NCI-H146 (cell line): ENCODE measurements around the gene PSMC4.

Experiments
- DNase-seq: peaks from one replicate; lab custom pipeline; 2025; lab: John Stamatoyannopoulos, UW

The PSMC4 gene

DNA sequence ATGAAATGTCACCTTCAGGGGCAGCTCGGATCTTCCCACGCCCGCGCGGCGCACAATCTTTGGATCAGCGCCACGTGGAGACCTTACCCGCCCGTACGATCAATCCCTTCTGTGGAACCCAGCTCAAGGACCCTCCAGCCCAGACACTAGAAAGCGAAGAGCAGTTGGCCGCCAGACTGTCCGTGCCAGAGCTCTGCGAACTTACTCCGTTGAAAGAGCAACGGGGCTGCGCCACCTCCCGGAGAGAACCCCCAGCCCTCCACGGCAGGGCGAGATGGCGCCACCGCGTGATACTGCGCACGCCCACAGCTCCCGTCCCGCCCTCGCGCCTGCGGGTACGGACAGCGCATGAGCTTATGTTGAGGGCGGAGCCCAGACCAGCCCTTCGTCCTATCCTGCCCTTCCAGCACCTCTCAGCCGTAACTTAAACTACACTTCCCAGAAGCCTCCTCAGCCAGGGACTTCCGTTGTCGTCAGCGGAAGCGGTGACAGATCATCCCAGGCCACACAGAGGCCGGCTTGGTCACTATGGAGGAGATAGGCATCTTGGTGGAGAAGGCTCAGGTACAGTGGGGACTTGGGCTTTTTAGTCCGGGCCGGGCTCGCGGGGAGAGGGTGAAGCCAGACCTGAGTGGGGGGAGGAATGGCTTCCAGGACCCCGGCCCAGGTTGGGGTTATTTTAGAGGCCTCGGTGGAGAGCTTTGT, at the start of gene PSMC4:
TSS of gene PSMC4 (plus strand) at position 491 of the 705 bp plus-strand sequence. CDS start at position 529, 38 bp downstream.
- DNase-seq = peak; percentile 99

DNA sequence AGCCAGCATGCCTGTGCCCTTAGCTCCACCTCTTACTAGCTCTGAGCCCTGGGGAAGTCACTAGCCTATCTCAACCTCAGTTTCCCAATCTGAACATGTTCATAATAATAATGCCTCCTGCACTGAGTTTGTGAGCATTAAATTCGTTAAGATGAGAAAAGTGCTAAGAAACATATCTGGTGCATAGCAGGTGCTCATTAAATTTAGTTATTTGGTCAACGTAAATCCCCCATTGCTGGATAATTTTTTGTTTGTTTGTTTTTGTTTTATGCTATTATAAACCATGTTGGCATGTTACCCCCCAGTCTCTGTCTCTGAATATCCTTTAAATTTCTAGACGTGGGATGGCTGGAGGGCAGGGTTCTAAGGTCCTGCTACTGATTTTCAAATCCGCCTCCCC, 47.1 kb upstream of the PSMC4 start:
- DNase-seq = no peak

DNA sequence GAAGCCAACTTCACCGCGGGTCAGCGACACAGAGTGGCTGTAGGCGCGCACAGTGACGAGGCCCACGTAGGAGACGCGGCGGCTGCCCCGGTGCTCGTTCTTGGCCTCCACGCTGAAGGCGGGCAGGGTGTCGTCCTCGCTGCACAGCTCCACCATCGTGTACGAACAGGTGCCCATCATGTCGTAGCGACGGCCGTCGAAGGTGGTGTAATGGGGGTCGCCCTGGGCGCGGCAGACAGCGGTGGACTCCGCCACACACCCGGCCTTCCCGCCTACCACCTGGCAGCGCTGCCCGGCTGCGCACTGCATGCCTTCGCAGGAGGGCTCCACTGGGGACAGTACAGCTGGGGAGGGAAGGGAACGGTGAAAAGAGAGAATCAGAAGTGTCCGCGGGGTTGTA, 46.6 kb upstream of the PSMC4 start:
- DNase-seq = no peak

DNA sequence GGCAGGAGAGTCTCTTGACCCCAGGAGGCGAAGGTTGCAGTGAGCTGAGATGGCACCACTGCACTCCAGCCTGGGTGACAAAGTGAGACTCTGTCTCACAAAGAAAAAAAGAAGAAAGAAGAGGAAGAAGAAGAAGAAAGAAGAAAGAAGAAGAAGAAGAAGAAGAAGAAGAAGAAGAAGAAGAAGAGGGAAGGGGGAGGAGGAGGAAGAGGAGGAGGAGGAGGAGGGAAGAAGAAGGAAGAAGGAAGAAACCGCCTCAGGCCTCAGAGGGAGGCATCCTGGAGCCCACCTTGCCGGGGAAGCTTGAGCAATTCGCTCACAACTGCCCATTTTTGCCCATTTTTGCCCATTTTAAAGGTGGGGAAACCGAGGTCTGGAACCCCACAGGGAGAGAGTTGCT, 46.0 kb upstream of the PSMC4 start:
- DNase-seq = no peak

DNA sequence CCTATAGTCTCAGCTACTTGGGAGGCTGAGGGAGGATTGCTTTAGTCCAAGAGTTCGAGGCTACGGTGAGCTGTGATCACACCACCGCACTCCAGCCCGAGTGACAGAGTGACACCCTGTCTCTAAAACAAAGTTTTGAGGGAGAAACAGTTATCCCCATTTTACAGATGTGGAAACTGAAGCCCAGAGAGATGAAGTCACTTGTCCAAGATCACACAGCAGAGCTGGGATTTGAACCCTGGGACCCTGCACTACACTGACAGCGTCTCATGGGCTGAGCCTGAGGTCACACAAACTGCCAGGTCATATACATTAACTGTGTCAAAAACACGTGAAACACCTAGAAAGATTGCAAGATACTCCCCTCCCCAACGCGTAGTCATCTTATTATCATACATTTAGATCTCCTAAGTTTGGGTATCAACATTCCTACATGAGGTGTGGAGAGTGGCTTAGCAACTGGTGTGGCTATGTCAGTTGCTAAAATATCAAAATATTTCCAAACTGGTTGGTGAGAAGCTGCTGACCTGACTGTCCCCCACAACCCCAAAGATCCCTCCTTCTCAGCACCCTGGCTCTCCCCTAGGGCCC, 44.7 kb upstream of the PSMC4 start:
- DNase-seq = no peak

DNA sequence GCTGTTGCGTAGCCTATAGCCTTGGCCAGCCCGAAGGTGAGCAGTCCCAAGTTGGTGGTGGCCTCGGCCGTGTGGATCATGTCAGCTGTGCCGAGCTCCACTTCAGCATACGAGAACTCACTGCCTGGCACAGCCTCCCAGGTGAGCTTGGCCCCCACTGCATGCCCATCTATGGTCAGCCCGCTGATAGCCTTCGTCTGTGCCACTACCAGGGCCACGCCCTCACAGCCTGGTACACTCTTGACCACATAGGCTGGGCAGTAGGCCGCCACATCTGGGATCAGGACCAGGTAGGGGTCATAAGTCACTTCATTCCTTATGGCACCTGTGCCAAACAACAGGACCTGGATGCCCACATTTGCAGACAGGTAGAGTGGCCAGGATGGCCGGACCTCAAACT, 43.9 kb upstream of the PSMC4 start:
- no peak for DNase-seq

DNA sequence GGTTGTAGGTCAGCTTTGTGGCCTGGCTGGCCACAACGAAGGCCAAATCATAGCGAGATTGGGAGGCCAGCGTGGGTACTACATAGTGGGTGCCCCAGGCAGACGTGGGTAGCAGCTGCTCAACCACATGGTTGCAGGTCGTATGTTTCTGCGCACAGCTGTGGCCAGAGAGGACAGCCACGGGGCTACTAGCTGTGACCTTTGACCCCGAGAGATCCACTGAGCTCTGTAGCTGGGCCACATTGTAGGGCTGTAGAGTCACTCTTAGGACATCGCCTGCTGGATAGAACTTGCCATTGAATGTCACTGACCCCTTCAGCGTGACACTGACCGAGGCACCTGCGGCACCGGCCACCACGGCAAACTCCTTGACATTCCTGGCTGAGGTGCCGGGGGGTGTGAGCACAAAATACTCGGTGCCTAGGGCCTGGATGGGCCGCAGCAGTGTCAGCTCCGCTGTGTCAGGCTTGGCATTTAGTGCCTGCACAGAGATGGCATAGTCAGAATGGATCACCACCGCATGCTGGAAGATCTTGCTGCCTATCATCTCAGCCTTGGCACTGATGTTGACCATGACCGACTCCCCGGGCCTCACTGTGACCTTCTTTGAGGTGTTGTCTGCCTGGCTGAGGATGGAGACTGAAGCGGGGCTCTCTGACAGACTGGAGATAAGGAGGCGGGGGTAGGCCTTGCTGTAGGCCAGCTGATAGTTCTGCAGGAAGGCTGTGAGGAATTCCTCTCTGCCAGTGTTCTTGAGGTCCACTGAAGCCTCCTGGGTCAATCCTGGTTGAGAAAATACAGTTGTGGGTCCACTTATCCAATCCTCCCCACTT, 43.2 kb upstream of the PSMC4 start:
- DNase-seq = no peak

DNA sequence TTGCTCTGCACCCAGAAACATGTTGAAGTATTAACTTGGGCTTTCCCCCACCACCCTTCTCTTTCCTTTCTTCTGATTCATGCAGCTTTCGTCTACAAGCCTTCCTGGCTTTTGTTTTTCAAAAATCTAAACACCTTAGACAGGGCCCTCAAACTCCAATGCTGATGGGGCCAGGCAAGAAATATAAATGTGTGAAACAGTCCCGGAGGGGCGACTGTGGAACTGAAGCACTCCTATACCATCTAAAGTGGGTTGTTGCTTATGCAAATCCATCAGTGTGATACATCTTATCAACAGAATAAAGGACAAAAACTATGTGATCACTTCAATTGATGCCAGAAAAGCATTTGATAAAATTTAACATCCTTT, 42.6 kb upstream of the PSMC4 start:
- DNase-seq = no peak

DNA sequence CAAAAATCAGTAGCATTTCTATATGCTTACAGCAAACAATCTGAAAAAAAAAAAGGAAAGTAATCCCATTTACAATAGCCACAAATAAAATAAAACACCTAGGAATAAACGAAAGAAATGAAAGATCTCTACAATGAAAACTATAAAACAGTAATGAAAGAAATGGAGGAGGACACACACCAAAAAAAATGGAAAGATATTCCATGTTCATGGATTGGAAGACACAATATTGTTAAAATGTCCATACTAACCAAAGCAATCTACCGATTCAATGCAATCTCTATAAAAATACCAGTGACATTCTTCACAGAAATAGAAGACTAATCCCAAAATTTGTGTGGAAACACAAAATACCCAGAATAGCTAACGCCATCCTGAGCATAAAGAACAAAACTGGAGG, 41.2 kb upstream of the PSMC4 start:
- no peak for DNase-seq

DNA sequence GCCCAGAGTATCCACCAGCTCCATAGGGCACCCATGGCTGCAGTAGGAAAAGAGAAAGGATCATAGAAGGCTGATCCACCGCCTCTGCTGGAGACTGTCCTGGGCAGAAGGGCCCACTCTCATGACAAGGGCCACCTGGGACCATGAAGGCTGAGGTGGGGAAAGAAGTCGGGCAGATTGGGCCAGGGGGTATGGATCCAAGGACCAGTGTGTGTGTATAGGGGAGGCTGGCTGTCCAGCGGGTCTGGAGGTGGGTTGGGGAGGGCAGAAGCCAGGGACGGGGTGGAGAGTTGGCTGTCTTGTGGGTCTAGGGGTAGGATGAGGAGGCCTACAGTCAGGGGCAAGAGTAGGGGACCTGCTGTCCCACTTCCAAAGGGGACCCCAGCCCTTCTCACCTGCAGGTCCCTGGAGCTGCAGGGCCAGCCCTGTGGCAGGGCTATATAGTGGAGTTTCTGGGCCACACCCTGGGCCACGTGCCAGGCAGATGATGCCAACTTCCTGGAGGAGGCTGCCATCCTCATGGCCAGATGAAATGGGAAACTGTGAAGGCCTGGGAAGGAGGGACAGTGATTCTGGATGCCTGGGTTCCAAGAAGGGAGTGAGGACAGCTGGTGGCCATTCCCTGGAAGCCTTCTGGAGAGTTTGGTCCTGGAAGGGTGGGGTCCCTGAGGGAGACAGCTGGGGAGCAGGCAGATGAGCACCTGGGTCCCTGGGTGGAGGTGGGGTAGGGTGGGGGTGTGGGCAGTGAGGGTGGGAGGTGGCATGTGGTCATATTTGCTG, 36.2 kb upstream of the PSMC4 start, which contains the start of gene FCGBP:
TSS of gene FCGBP (minus strand) at position 51 of the 780 bp plus-strand sequence.
- no peak for DNase-seq

DNA sequence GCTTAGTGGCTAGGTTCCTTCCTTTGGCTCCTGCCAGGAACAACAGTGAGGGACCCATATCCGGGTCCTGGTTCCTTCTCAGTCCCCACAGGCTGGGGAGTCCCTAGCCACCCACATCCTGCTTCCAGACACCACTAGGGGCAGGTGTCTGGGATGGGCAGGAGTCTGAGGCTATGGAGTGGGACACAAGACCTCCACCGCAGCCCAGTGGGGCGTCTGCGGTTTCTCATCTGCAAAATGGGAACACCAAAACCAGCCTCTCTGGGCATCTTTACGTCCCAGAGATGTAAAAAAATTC, 35.7 kb upstream of the PSMC4 start:
- no peak for DNase-seq

DNA sequence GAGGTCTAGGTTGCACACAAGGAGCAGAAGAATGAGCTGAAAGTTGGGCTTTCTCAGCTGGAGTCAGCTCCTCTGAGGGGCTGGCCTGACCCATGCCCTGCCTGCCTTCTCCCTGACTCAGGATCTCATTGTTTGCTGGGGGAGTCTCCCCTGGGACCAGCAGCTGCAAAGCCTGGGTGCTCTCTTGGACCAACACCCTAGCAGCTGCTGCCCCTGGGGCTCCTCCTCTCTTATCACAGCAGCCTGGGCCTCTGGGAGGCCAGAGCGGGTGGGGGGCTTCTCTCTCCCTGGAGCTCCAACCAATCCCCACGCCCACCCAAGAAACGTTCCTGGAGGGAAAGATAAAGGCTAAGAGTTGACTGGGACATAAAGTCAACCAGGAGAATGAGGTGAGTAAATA, 34.9 kb upstream of the PSMC4 start:
- no peak for DNase-seq

DNA sequence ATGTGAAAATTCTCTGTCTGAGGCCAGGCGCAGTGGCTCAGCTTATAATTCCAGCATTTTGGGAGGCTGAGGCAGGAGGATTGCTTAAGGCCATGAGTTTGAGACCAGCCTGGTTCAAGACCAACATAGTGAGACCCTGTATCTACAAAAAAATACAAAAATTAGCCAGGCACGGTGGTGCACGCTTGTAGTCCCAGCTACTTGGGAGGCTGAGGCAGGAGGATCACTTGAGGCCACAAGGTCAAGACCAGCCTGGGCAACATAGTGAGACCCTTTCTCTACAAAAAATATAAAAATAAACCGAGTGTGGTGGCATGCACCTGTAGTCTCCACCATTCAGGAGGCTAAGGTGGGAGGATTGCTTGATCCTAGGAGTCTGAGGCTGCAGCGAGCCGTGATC, 34.3 kb upstream of the PSMC4 start:
- DNase-seq = no peak

DNA sequence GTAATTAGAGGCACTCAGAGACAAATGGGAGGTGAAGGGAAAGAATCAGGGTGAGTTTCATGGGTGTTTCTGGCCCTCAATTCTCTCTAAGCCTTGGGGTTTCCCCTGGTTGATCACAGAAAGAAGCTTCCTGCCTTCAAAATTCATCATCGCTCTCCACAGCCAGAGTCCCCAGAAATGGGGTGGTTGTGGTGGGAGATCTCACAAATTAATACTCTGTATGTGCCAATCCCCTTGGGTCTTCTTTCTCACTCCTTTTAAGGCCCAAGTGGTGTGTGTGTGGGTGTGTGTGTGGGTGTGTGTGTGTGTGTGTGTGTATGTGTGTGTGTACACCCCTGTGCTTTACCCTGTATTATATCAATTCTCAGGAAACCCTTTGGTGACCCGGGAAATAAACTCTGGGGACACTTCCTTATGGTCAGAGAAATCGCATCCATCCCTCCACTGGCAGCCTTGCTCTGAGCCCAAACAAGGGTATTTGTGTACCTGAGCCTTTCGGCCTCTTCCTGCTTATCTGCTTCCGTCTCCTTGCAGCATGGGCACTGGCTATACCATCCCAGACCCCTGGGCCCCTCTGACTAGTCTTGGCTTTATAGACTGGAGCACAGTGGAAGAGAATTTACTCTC, 33.8 kb upstream of the PSMC4 start:
- no peak for DNase-seq

DNA sequence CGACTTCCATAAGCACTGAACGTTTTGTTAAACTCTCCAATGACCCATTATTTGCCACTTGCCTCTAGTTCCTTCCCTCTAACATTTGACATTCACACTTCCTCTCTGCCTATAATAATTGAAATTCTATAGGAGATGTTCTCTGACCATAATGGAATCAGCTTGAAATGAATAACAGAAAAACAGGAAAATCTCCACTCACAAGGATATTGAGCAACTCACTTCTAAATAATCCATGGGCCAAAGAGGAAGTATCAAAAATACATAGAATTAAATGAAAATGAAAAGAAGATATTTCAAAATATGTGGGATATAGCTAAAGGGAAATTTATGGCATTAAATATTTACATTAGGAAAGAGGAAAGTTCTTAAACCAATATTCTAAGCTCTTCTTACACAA, 33.2 kb upstream of the PSMC4 start:
- DNase-seq = no peak

DNA sequence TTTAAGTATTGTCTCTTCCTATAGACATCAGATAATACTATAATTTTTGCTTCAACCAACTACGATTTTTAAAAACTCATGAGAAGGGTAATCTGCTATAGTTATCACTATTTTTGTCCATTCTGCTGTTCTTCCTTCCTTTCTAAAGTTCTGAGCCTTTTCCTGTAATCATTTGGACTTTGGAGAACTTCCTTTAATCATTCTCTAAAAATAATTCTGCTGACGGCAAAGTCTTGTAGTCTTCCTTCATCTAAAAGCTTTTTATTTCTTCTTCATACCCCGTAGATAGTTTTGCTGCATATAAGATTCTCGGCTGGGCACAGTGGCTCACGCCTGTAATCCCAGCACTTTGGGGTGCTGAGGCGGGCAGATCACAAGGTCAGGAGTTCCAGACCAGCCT, 31.4 kb upstream of the PSMC4 start:
- no peak for DNase-seq

DNA sequence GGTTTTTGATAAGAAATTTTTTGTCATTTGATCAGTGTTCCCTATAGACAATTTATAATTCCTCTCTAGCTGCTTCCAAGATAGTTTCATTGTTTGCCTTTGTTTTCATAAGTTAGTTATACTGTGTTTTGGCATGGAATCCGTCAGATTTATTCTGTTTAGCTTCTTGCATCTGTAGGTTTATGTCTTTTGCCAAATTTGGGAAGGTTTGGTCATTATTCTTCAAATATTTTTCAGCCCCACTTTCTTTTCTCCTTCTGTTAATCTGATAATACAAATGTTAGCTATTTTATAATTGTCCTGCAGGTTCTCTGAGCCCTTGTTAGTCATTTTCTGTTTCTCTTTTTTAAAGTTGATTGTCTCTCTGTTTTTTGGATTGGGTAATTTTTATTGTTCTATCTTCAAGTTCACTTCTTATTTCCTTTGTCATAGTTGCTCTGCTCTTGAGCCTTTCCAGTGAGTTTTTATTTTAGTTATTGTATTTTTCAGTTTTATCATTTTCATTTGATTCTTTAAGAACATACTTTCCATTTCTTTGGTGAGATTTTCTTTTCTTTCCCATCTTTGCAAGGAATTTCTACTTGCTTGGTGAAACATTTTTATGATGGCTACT, 30.6 kb upstream of the PSMC4 start:
- no peak for DNase-seq

DNA sequence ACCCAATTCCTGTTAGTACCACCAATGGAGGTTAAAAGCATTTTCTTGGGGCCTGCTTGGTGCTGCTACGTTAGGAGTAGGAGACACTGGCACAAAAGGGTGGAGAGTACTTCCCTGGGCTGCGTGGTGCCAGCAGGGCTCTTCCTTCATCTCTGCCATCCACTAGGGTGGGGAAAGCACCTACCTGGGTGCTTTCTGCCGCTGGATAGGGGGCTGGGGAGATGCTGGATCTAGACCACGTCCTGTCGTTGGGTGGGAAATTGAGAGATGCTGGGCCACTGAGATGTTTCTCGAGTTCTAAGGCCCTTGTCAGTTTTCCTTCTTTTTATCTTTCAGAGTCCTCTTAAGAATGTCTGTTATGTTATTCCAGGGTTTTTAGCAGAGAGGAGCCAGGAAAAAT, 29.8 kb upstream of the PSMC4 start:
- no peak for DNase-seq

DNA sequence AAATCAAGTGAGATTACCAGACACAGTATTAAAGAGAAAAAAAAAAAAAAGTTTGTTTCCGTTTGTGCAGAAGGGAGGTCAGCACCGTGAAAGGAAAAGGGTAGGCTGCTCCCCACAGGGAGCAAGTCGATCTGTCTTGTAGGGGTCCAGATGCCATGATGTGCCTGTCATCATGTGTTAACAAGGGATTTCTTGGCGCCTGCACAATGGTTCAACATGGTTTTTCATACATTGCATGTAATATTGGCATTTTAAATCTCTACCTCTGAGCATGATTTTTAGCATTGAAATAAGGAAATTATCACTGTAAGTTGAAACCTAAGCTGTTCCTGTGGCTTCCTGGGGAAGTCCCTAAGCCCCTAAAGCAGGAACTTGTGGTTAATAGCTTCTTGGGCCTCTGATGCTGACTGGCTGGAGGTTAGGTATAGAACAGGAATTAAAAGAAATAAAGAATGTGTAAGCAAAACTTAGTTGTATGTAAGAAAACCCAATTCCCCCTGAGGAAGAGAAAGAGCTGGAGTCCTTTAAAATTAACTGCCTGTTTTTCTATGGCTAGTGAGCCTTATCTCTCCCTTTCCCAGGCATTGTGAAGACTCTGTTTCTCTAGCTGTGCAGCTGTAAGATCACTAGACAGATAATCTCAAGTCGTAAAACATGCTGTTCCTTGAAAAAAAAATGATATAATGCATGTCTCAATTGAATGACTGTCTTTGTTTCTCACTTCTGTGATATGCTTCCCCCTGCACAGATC, 29.2 kb upstream of the PSMC4 start:
- no peak for DNase-seq

DNA sequence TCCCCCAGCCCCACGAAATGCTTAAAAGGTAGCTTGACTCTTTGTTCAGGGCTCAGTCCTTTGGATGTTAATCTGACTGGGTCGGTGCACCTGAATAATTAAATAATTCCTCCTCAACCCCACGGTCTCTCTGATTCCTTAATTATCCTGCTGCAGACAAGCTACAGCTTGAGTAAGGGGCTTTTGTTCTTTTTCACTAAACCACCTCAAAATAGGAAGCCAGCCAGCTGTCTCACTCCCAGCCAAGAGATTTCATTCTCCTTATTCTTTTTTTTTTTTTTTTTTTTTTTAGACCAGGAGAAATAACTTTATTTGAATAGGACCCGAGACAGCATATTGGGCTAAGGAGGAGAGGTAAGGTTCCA, 28.6 kb upstream of the PSMC4 start:
- no peak for DNase-seq

DNA sequence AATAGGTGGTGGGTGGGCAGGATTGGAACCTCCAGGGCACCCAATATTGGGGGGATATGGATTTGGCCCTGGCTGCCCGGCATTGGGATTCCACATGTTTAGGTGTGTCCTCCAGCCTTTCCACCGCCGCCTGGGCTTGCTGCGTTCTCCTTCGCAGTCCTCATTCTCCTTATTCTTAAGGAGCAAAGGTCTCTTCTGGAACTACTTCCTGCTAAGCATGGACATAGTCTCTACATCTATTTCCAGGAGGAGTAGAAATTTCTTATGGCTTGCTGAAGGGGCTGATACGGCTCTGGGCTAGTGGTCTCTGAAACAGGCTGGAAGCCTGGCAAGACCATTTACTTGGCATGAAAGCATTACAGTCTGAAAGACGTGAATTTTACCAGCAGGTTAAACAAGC, 27.4 kb upstream of the PSMC4 start:
- no peak for DNase-seq
